WTC11 (cell line): ENCODE data around the gene TMEM120B. TPM values are rescaled to one million over a fixed set of nuclear protein-coding genes. Genes with fewer than 3 reads are reported as not detected.

Experiments used
- CDX4 ChIP-seq: fragments of 250-450 bp; sonication (Bioruptor Pico); IDR thresholded peaks from 2 replicates; pipeline ENCODE4 v1.9.0; 2021; ENCODE audit warnings: moderate library complexity, mild to moderate bottlenecking, inconsistent platforms, borderline replicate concordance
- CREM ChIP-seq: sonication (generic); formaldehyde crosslinking; IDR thresholded peaks from 2 replicates; pipeline ENCODE4 v1.8.1; 2022; ENCODE audit warnings: mild to moderate bottlenecking, missing genetic modification reagents, moderate library complexity
- E2F4 ChIP-seq: sonication (generic); formaldehyde crosslinking; IDR thresholded peaks from 2 replicates; pipeline ENCODE4 v1.8.1; 2022; ENCODE audit warnings: low read depth, mild to moderate bottlenecking, moderate library complexity, missing genetic modification reagents, borderline replicate concordance
- E2F5 ChIP-seq: sonication (generic); formaldehyde crosslinking; IDR thresholded peaks from 2 replicates; pipeline ENCODE4 v1.8.1; 2022; ENCODE audit warnings: mild to moderate bottlenecking, moderate library complexity, missing genetic modification reagents
- FOXP1 ChIP-seq: sonication (generic); formaldehyde crosslinking; IDR thresholded peaks from 2 replicates; pipeline ENCODE4 v1.8.0; 2022; ENCODE audit warnings: missing genetic modification reagents, mild to moderate bottlenecking, moderate library complexity, borderline replicate concordance
- GABPB1 ChIP-seq: sonication (generic); formaldehyde crosslinking; IDR thresholded peaks from 2 replicates; pipeline ENCODE4 v1.8.1; 2023; ENCODE audit warnings: mild to moderate bottlenecking, missing genetic modification reagents
- GRHL2 ChIP-seq: fragments of 250-450 bp; sonication (Bioruptor Pico); IDR thresholded peaks from 2 replicates; pipeline ENCODE4 v1.8.0; 2022; ENCODE audit warnings: mild to moderate bottlenecking, moderate library complexity; ENCODE audit not compliant: insufficient replicate concordance, severe bottlenecking
- GTF2I ChIP-seq: fragments of 250-450 bp; sonication (Bioruptor Pico); conservative IDR thresholded peaks from 2 replicates; pipeline ENCODE4 v1.4.0; 2021; ENCODE audit warnings: mild to moderate bottlenecking
- HMGA2 ChIP-seq: fragments of 250-450 bp; sonication (Bioruptor Pico); IDR thresholded peaks from 2 replicates; pipeline ENCODE4 v1.4.0; 2021; ENCODE audit warnings: mild to moderate bottlenecking, moderate library complexity
- MAX ChIP-seq: sonication (generic); formaldehyde crosslinking; IDR thresholded peaks from 2 replicates; pipeline ENCODE4 v1.8.0; 2022; ENCODE audit warnings: mild to moderate bottlenecking, missing genetic modification reagents
- NFATC4 ChIP-seq: fragments of 250-450 bp; sonication (Bioruptor Pico); IDR thresholded peaks from 2 replicates; pipeline ENCODE4 v1.9.0; 2021; ENCODE audit warnings: mild to moderate bottlenecking
- NR2C2 ChIP-seq: sonication (generic); formaldehyde crosslinking; IDR thresholded peaks from 2 replicates; pipeline ENCODE4 v1.8.0; 2022; ENCODE audit warnings: mild to moderate bottlenecking, missing genetic modification reagents
- NR3C1 ChIP-seq: sonication (generic); formaldehyde crosslinking; conservative IDR thresholded peaks from 2 replicates; pipeline ENCODE4 v1.8.1; 2023; ENCODE audit warnings: low read depth, mild to moderate bottlenecking, missing genetic modification reagents
- RORB ChIP-seq: fragments of 250-450 bp; sonication (Bioruptor Pico); IDR thresholded peaks from 2 replicates; pipeline ENCODE4 v1.9.0; 2021; ENCODE audit warnings: mild to moderate bottlenecking
- SMAD4 ChIP-seq: sonication (generic); formaldehyde crosslinking; IDR thresholded peaks from 2 replicates; pipeline ENCODE4 v1.8.0; 2022; ENCODE audit warnings: mild to moderate bottlenecking, missing genetic modification reagents
- USF2 ChIP-seq: sonication (generic); formaldehyde crosslinking; IDR thresholded peaks from 2 replicates; pipeline ENCODE4 v1.8.1; 2023; ENCODE audit warnings: mild to moderate bottlenecking, missing genetic modification reagents, moderate library complexity
- ZBTB43 ChIP-seq: sonication (generic); formaldehyde crosslinking; IDR thresholded peaks from 2 replicates; pipeline ENCODE4 v1.8.1; 2023; ENCODE audit warnings: mild to moderate bottlenecking, missing genetic modification reagents
- ZNF138 ChIP-seq: sonication (generic); formaldehyde crosslinking; conservative IDR thresholded peaks from 2 replicates; pipeline ENCODE4 v1.8.1; 2022; ENCODE audit warnings: mild to moderate bottlenecking, moderate library complexity, missing genetic modification reagents
- ZNF317 ChIP-seq: sonication (generic); formaldehyde crosslinking; IDR thresholded peaks from 2 replicates; pipeline ENCODE4 v1.8.1; 2023; ENCODE audit warnings: low read depth, mild to moderate bottlenecking, moderate library complexity, missing genetic modification reagents, borderline replicate concordance
- ZNF396 ChIP-seq: fragments of 250-450 bp; sonication (Bioruptor Pico); IDR thresholded peaks from 2 replicates; pipeline ENCODE4 v1.8.0; 2021; ENCODE audit warnings: mild to moderate bottlenecking, moderate library complexity, borderline replicate concordance
- ZNF532 ChIP-seq: fragments of 250-450 bp; sonication (Bioruptor Pico); IDR thresholded peaks from 2 replicates; pipeline ENCODE4 v1.9.0; 2021; ENCODE audit warnings: mild to moderate bottlenecking, borderline replicate concordance
- ZSCAN18 ChIP-seq: fragments of 250-450 bp; sonication (Bioruptor Pico); IDR thresholded peaks from 2 replicates; pipeline ENCODE4 v2.1.2; 2022; ENCODE audit warnings: mild to moderate bottlenecking, moderate library complexity
- total RNA-seq: library from RNA; stranded (reverse); gene quantifications from 3 replicates; pipeline ENCODE4 v1.2.3, GENCODE V29; 2021

TMEM120B gene
- total RNA-seq, 1 experiment from 2014 or later: 36.9 TPM

GRCh38 chr12:121712461-121713256 is at the start of gene TMEM120B (continued):
- TF ChIP-seq ZSCAN18 (CRISPR knock-in tag) (no peak), E2F5 (CRISPR knock-in tag) (no peak), MAX (CRISPR knock-in tag) (no peak; the same call in 1 of the 2 replicates), GTF2I (CRISPR knock-in tag) (no peak), ZNF532 (no peak), ZNF317 (no peak), ZNF138 (CRISPR knock-in tag) (no peak), E2F4 (CRISPR knock-in tag) (no peak), SMAD4 (CRISPR knock-in tag) (no peak), NFATC4 (no peak), USF2 (peak; percentile 56), CDX4 (CRISPR knock-in tag) (no peak), GRHL2 (no peak), GABPB1 (CRISPR knock-in tag) (no peak), ZBTB43 (CRISPR knock-in tag) (no peak), CREM (CRISPR knock-in tag) (0 out of 2 replicates have a peak, but pooled peaks have one; percentile 64), NR3C1 (no peak), FOXP1 (CRISPR knock-in tag) (0 out of 2 replicates have a peak, but pooled peaks have one; percentile 9), RORB (CRISPR knock-in tag) (no peak), ZNF396 (CRISPR knock-in tag) (no peak), NR2C2 (CRISPR knock-in tag) (no peak), HMGA2 (no peak)
